ENCODE measurements around the gene MINDY2. TPM values are rescaled to one million over a fixed set of nuclear protein-coding genes. Genes with fewer than 3 reads are reported as not detected.
A peak's percentile ranks its signal among the peaks of the same experiment; 100 is the strongest.

Gene MINDY2
- total and polyA plus RNA-seq, 10 of the 15 experiments (the other 5 are each of a cell fraction or from before 2014, with no cell fraction given) = 0.73 to 9.4 (median 3.3) TPM

DNA sequence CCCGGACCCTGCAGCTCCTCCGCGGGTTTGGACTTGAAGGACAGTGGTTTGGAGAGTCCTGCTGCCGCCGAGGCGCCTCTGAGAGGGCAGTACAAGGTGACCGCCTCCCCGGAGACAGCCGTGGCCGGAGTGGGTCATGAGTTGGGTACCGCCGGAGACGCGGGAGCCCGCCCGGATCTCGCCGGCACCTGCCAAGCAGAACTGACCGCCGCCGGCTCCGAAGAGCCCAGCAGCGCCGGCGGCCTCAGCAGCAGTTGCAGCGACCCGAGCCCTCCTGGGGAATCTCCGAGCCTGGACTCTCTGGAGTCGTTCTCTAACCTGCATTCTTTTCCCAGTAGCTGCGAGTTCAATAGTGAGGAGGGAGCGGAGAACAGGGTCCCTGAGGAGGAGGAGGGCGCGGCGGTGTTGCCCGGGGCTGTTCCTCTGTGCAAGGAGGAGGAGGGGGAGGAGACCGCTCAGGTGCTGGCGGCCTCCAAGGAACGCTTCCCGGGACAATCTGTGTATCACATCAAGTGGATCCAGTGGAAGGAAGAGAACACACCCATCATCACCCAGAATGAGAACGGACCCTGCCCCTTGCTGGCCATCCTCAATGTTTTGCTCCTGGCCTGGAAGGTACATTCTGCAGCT, 634 bp downstream of the MINDY2 start:
- TSS peak; percentile 65 for BruUV-seq (replicated peaks)
- under 1% methylated on average over 40 of the region's 40 CpGs for whole genome bisulfite sequencing (ENCODE audit: insufficient coverage, insufficient replicate concordance, low lambda C conversion rate, missing lambda C conversion rate)
- ChIA-PET CTCF (interaction anchor here (0.8 to 2.7 kb wide), 11 partner anchors 9 to 757 kb away, joined by 3 to 28 read pairs (median 4); partner anchors contain the start of gene ADAM10), RAD21 (ENCODE audit: unreplicated experiment) (interaction anchor here (0.8 to 2.9 kb wide), 13 partner anchors 9 to 544 kb away, joined by 3 to 38 read pairs (median 5); partner anchors contain the start of gene ADAM10), POLR2A (interaction anchor here (0.5 to 3.1 kb wide), 9 partner anchors 11 to 431 kb away, joined by 3 to 21 read pairs (median 5); partner anchors contain the start of genes ADAM10 and RNF111), SMC1A (ENCODE audit: uncharacterized antibody, unreplicated experiment) (interaction anchor here (1.2 to 2.4 kb wide), 10 partner anchors 8 to 544 kb away, joined by 3 to 31 read pairs (median 7); partner anchors contain the start of gene ADAM10)
- H3K36me3 ChIP-seq (ENCODE audit: control insufficient read depth in 2 of 2, insufficient read depth in 2 of 2, low read length in 1 of 2) = no peaks in the 10 kb centered on the region
- FAIRE-seq (no peak), ATAC-seq (peak; percentile 29), DNase-seq (ENCODE audit: low read depth, low spot score) (no peak)
- H3K9me3 ChIP-seq (replicated peaks; ENCODE audit: control insufficient read depth, insufficient read depth, low read length) = no peaks in the 10 kb centered on the region
- H3K27ac ChIP-seq (ENCODE audit: control insufficient read depth, insufficient read depth) = peak overlapping the region; percentile 82
- intact Hi-C loops (cut with micrococcal nuclease; ENCODE audit: unreplicated experiment) (loop anchor here (1.0 kb wide), 1 partner anchor 22 kb away; the partner anchor contains the start of gene ADAM10), in situ Hi-C loops (cut with MboI) (no loop called here)
- H3K27me3 ChIP-seq (replicated peaks in 1 of 2; ENCODE audit: control insufficient read depth in 2 of 2, insufficient read depth in 2 of 2, low read length in 1 of 2) = no peaks in the 10 kb centered on the region
- no peaks in the 10 kb centered on the region for H4K20me1 ChIP-seq (ENCODE audit: control insufficient read depth, insufficient read depth)
- H3K79me2 ChIP-seq (ENCODE audit: control insufficient read depth, insufficient read depth, low read length) = peaks cover 24% of the 10 kb centered on the region
- H3K4me3 ChIP-seq = peak overlapping the region; percentile 91
- peak overlapping the region; percentile 93 for H3K4me2 ChIP-seq (ENCODE audit: control insufficient read depth, insufficient read depth)
- peaks cover 5% of the 10 kb centered on the region; the same call in 1 of the 2 replicates for H3K4me1 ChIP-seq (ENCODE audit: control insufficient read depth, insufficient read depth, low read length)
- peak overlapping the region; percentile 83 for H3K9ac ChIP-seq (ENCODE audit: control insufficient read depth, insufficient read depth, low read length)
- H2AFZ ChIP-seq (ENCODE audit: control insufficient read depth, low read depth, low read length) = peak overlapping the region; percentile 94
- TF ChIP-seq, protein P1, sequence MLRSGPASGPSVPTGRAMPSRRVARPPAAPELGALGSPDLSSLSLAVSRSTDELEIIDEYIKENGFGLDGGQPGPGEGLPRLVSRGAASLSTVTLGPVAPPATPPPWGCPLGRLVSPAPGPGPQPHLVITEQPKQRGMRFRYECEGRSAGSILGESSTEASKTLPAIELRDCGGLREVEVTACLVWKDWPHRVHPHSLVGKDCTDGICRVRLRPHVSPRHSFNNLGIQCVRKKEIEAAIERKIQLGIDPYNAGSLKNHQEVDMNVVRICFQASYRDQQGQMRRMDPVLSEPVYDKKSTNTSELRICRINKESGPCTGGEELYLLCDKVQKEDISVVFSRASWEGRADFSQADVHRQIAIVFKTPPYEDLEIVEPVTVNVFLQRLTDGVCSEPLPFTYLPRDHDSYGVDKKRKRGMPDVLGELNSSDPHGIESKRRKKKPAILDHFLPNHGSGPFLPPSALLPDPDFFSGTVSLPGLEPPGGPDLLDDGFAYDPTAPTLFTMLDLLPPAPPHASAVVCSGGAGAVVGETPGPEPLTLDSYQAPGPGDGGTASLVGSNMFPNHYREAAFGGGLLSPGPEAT (IDR thresholded peaks at IDR 0.05; ENCODE audit: low read depth) = no peak
- TF ChIP-seq EED (IDR thresholded peaks at IDR 0.05; ENCODE audit: low read depth) = 0 out of 2 replicates have a peak, but pooled peaks have one; percentile 16
- TF ChIP-seq LARP7 (IDR thresholded peaks at IDR 0.05) = 0 out of 2 replicates have a peak, but pooled peaks have one; percentile 7
- no peak for TF ChIP-seq SIN3A (IDR thresholded peaks at IDR 0.05; ENCODE audit: low read depth, low read length)
- no peak for TF ChIP-seq TCF3 (IDR thresholded peaks at IDR 0.05; ENCODE audit: borderline replicate concordance, insufficient read depth, low read depth, low read length)
- no peak for TF ChIP-seq POLR2A (IDR thresholded peaks at IDR 0.05; ENCODE audit: low read depth, low read length)
- 0 out of 4 replicates have a peak, but pooled peaks of 1 of the 2 experiments have one; percentile 4 for TF ChIP-seq BHLHE40 (IDR thresholded peaks at IDR 0.05; ENCODE audit: borderline replicate concordance in 1 of 2, low read depth in 2 of 2, low read length in 1 of 2)
- TF ChIP-seq CHD1 (IDR thresholded peaks at IDR 0.05; ENCODE audit: low read depth, low read length) = no peak
- no peak for TF ChIP-seq ZNF24 (IDR thresholded peaks at IDR 0.05)
- TF ChIP-seq POLR2AphosphoS5 (IDR thresholded peaks at IDR 0.05; ENCODE audit: low read length) = no peak
- no peak for TF ChIP-seq NR2F1 (conservative IDR thresholded peaks at IDR 0.05)
- TF ChIP-seq, protein P2, sequence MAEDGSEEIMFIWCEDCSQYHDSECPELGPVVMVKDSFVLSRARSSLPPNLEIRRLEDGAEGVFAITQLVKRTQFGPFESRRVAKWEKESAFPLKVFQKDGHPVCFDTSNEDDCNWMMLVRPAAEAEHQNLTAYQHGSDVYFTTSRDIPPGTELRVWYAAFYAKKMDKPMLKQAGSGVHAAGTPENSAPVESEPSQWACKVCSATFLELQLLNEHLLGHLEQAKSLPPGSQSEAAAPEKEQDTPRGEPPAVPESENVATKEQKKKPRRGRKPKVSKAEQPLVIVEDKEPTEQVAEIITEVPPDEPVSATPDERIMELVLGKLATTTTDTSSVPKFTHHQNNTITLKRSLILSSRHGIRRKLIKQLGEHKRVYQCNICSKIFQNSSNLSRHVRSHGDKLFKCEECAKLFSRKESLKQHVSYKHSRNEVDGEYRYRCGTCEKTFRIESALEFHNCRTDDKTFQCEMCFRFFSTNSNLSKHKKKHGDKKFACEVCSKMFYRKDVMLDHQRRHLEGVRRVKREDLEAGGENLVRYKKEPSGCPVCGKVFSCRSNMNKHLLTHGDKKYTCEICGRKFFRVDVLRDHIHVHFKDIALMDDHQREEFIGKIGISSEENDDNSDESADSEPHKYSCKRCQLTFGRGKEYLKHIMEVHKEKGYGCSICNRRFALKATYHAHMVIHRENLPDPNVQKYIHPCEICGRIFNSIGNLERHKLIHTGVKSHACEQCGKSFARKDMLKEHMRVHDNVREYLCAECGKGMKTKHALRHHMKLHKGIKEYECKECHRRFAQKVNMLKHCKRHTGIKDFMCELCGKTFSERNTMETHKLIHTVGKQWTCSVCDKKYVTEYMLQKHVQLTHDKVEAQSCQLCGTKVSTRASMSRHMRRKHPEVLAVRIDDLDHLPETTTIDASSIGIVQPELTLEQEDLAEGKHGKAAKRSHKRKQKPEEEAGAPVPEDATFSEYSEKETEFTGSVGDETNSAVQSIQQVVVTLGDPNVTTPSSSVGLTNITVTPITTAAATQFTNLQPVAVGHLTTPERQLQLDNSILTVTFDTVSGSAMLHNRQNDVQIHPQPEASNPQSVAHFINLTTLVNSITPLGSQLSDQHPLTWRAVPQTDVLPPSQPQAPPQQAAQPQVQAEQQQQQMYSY (CRISPR knock-in tag; IDR thresholded peaks at IDR 0.05) = no peak
- TF ChIP-seq MLLT1 (IDR thresholded peaks at IDR 0.05) = no peak
- TF ChIP-seq CHD2 (IDR thresholded peaks at IDR 0.05; ENCODE audit: borderline replicate concordance, low read depth, low read length) = no peak
- peak in 1 of 2 experiments; percentile 33; a peak in 2 of 4 replicates for TF ChIP-seq IKZF2 (IDR thresholded peaks at IDR 0.05)

Measured in GM12878 (cell line).